H1 (cell line): ENCODE results near the gene ADAMTS13. TPM values are rescaled to one million over a fixed set of nuclear protein-coding genes. Genes with fewer than 3 reads are reported as not detected.

ENCODE experiments used
- CBX8 ChIP-seq: fragments of 300-800, 300-1000 bp; sonication (generic); IDR thresholded peaks from 2 replicates; pipeline ENCODE4 v1.7.1; 2016; ENCODE audit warnings: low read depth, low read length, borderline replicate concordance
- KDM5A ChIP-seq: fragments of 200-600 bp; IDR thresholded peaks from 2 replicates; pipeline ENCODE4 v1.7.1; 2012; ENCODE audit warnings: mild to moderate bottlenecking, low read length, inconsistent platforms, mixed read lengths
- NRF1 ChIP-seq: IDR thresholded peaks from 2 replicates; pipeline ENCODE4 v1.6.1; 2011; ENCODE audit warnings: mild to moderate bottlenecking, low read depth, low read length, improper control_type of control experiment
- POU5F1 ChIP-seq: IDR thresholded peaks from 2 replicates; pipeline ENCODE4 v1.6.1; 2011; ENCODE audit warnings: low read depth, mild to moderate bottlenecking, low read length, moderate library complexity
- SAP30 ChIP-seq: fragments of 300-600 bp; sonication (generic); IDR thresholded peaks from 2 replicates; pipeline ENCODE4 v1.7.1; 2012; ENCODE audit warnings: low read length, moderate library complexity, mild to moderate bottlenecking, inconsistent platforms; ENCODE audit not compliant: insufficient read depth, insufficient replicate concordance
- SUZ12 ChIP-seq: fragments of 200-600 bp; sonication (generic); IDR thresholded peaks from 2 replicates; pipeline ENCODE4 v1.6.1; 2012; ENCODE audit warnings: mild to moderate bottlenecking, inconsistent platforms, low read length, moderate library complexity, mixed read lengths
- TAF1 ChIP-seq: IDR thresholded peaks from 2 replicates; pipeline ENCODE4 v1.6.1; 2011; ENCODE audit warnings: mild to moderate bottlenecking, low read depth, low read length
- polyA plus RNA-seq, 7 experiments: library from polyadenylated mRNA; depleted of rRNA in 3 of 7; stranded (reverse) in 5 of 7; unstranded in 2 of 7; fragments of >200 nt in 5 of 7; fragments of 200-250 nt in 2 of 7; gene quantifications; 1 replicate in 5 of 7; 2 replicates in 1 of 7; 4 replicates in 1 of 7; pipeline versions ENCODE4 v1.2.1 to v1.2.3, GENCODE V29; 2011 to 2013; ENCODE audit warnings: missing spikeins in 2 of 7, mixed read lengths in 2 of 7
- total RNA-seq: library from RNA; stranded (reverse); fragmentation: NEBNext Ultra II Directional; extraction: Animal tissue kit (Norgen Biotek cat#: 25700); gene quantifications from 2 replicates; pipeline ENCODE4 v1.2.1, GENCODE V29; 2021
- TF ChIP-seq, protein P1 (sequence below): IDR thresholded peaks from 2 replicates; pipeline ENCODE4 v1.6.1; 2011; ENCODE audit warnings: low read depth, mild to moderate bottlenecking, low read length; ENCODE audit not compliant: insufficient read depth
- TF ChIP-seq, protein P2 (sequence below): fragments of 300-600 bp; sonication (generic); IDR thresholded peaks from 2 replicates; pipeline ENCODE4 v1.7.1; 2012; ENCODE audit warnings: low read length, moderate library complexity, mild to moderate bottlenecking, inconsistent platforms; ENCODE audit not compliant: insufficient replicate concordance

ADAMTS13 gene
- total and polyA plus RNA-seq, 2 of the 8 experiments (the other 6 are each of a cell fraction or from before 2014, with no cell fraction given) = 4.4 to 5.8 TPM

- TF ChIP-seq CBX8 (no peak), KDM5A (no peak), TAF1 (no peak), SAP30 (no peak), SUZ12 (no peak), POU5F1 (no peak), NRF1 (no peak)
- TF ChIP-seq, protein P1, sequence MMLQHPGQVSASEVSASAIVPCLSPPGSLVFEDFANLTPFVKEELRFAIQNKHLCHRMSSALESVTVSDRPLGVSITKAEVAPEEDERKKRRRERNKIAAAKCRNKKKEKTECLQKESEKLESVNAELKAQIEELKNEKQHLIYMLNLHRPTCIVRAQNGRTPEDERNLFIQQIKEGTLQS = no peak
- TF ChIP-seq, protein P2, sequence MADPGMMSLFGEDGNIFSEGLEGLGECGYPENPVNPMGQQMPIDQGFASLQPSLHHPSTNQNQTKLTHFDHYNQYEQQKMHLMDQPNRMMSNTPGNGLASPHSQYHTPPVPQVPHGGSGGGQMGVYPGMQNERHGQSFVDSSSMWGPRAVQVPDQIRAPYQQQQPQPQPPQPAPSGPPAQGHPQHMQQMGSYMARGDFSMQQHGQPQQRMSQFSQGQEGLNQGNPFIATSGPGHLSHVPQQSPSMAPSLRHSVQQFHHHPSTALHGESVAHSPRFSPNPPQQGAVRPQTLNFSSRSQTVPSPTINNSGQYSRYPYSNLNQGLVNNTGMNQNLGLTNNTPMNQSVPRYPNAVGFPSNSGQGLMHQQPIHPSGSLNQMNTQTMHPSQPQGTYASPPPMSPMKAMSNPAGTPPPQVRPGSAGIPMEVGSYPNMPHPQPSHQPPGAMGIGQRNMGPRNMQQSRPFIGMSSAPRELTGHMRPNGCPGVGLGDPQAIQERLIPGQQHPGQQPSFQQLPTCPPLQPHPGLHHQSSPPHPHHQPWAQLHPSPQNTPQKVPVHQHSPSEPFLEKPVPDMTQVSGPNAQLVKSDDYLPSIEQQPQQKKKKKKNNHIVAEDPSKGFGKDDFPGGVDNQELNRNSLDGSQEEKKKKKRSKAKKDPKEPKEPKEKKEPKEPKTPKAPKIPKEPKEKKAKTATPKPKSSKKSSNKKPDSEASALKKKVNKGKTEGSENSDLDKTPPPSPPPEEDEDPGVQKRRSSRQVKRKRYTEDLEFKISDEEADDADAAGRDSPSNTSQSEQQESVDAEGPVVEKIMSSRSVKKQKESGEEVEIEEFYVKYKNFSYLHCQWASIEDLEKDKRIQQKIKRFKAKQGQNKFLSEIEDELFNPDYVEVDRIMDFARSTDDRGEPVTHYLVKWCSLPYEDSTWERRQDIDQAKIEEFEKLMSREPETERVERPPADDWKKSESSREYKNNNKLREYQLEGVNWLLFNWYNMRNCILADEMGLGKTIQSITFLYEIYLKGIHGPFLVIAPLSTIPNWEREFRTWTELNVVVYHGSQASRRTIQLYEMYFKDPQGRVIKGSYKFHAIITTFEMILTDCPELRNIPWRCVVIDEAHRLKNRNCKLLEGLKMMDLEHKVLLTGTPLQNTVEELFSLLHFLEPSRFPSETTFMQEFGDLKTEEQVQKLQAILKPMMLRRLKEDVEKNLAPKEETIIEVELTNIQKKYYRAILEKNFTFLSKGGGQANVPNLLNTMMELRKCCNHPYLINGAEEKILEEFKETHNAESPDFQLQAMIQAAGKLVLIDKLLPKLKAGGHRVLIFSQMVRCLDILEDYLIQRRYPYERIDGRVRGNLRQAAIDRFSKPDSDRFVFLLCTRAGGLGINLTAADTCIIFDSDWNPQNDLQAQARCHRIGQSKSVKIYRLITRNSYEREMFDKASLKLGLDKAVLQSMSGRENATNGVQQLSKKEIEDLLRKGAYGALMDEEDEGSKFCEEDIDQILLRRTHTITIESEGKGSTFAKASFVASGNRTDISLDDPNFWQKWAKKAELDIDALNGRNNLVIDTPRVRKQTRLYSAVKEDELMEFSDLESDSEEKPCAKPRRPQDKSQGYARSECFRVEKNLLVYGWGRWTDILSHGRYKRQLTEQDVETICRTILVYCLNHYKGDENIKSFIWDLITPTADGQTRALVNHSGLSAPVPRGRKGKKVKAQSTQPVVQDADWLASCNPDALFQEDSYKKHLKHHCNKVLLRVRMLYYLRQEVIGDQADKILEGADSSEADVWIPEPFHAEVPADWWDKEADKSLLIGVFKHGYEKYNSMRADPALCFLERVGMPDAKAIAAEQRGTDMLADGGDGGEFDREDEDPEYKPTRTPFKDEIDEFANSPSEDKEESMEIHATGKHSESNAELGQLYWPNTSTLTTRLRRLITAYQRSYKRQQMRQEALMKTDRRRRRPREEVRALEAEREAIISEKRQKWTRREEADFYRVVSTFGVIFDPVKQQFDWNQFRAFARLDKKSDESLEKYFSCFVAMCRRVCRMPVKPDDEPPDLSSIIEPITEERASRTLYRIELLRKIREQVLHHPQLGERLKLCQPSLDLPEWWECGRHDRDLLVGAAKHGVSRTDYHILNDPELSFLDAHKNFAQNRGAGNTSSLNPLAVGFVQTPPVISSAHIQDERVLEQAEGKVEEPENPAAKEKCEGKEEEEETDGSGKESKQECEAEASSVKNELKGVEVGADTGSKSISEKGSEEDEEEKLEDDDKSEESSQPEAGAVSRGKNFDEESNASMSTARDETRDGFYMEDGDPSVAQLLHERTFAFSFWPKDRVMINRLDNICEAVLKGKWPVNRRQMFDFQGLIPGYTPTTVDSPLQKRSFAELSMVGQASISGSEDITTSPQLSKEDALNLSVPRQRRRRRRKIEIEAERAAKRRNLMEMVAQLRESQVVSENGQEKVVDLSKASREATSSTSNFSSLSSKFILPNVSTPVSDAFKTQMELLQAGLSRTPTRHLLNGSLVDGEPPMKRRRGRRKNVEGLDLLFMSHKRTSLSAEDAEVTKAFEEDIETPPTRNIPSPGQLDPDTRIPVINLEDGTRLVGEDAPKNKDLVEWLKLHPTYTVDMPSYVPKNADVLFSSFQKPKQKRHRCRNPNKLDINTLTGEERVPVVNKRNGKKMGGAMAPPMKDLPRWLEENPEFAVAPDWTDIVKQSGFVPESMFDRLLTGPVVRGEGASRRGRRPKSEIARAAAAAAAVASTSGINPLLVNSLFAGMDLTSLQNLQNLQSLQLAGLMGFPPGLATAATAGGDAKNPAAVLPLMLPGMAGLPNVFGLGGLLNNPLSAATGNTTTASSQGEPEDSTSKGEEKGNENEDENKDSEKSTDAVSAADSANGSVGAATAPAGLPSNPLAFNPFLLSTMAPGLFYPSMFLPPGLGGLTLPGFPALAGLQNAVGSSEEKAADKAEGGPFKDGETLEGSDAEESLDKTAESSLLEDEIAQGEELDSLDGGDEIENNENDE = no peak
Observed at GRCh38 chr9:133470988-133471387, 48.8 kb downstream of the ADAMTS13 start (continued).
